GM23338 (cell line): ENCODE measurements around the gene UBE2C. TPM values are rescaled to one million over a fixed set of nuclear protein-coding genes. Genes with fewer than 3 reads are reported as not detected.
A peak's percentile ranks its signal among the peaks of the same experiment; 100 is the strongest.

Experiments used
- ATAC-seq: fragments of 200-7000 bp; cut with Tn5 transposase; 3 replicates; pipeline ENCODE4 v1.9.1; 2020
- DNase-seq: peaks from one replicate; pipeline ENCODE4 v3.0.0-alpha.2; 2015; ENCODE audit warnings: low spot score
- H2AFZ ChIP-seq: fragments of 200-600 bp; sonication (generic); 2 replicates; pipeline ENCODE4 v1.8.0; 2016; ENCODE audit warnings: antibody characterized with exemption, mild to moderate bottlenecking, moderate library complexity
- H3F3A ChIP-seq: fragments of 200-600 bp; sonication (generic); replicated peaks from 2 replicates; pipeline ENCODE4 v1.8.0; 2017; ENCODE audit warnings: antibody characterized with exemption, mixed run types, low read depth
- H3K27ac ChIP-seq: fragments of 200-600 bp; sonication (generic); 2 replicates; pipeline ENCODE4 v1.6.1; 2016; ENCODE audit warnings: low read depth
- H3K27me3 ChIP-seq: fragments of 200-600 bp; sonication (generic); 2 replicates; pipeline ENCODE4 v1.8.0; 2016; ENCODE audit warnings: mild to moderate bottlenecking, mixed run types, moderate library complexity; ENCODE audit not compliant: insufficient read depth
- H3K36me3 ChIP-seq: fragments of 200-600 bp; sonication (generic); 2 replicates; pipeline ENCODE4 v1.8.0; 2016; ENCODE audit warnings: mild to moderate bottlenecking; ENCODE audit not compliant: insufficient read depth
- H3K4me1 ChIP-seq: fragments of 200-600 bp; sonication (generic); 2 replicates; pipeline ENCODE4 v1.8.0; 2016; ENCODE audit warnings: mild to moderate bottlenecking, moderate library complexity; ENCODE audit not compliant: insufficient read depth
- H3K4me2 ChIP-seq: fragments of 200-600 bp; sonication (generic); 2 replicates; pipeline ENCODE4 v1.7.1; 2017; ENCODE audit warnings: mixed run types
- H3K4me3 ChIP-seq: fragments of 200-600 bp; sonication (generic); 2 replicates; pipeline ENCODE4 v1.6.1; 2016; ENCODE audit warnings: mixed run types
- H3K79me2 ChIP-seq: fragments of 200-600 bp; sonication (generic); replicated peaks from 2 replicates; pipeline ENCODE4 v1.8.0; 2017; ENCODE audit warnings: mild to moderate bottlenecking; ENCODE audit not compliant: insufficient read depth
- H3K9me2 ChIP-seq: fragments of 200-600 bp; sonication (generic); 2 replicates; pipeline ENCODE4 v1.8.0; 2017; ENCODE audit not compliant: insufficient read depth
- H4K20me1 ChIP-seq: fragments of 200-600 bp; sonication (generic); replicated peaks from 2 replicates; pipeline ENCODE4 v1.8.0; 2017; ENCODE audit warnings: mild to moderate bottlenecking; ENCODE audit not compliant: insufficient read depth
- H3K27ac Mint-ChIP-seq: 2 replicates; pipeline ENCODE4 v1.8.0; 2020; ENCODE audit warnings: inconsistent platforms, mild to moderate bottlenecking, moderate library complexity, mixed read lengths
- H3K27me3 Mint-ChIP-seq: 3 replicates; pipeline ENCODE4 v1.8.0; 2022; ENCODE audit warnings: low read depth, mild to moderate bottlenecking, moderate library complexity, mixed read lengths, inconsistent platforms; ENCODE audit not compliant: insufficient read depth, poor library complexity
- H3K36me3 Mint-ChIP-seq: 3 replicates; pipeline ENCODE4 v1.8.0; 2021; ENCODE audit warnings: low read depth, mild to moderate bottlenecking, inconsistent platforms, moderate library complexity, mixed read lengths
- H3K4me1 Mint-ChIP-seq: 3 replicates; pipeline ENCODE4 v1.8.0; 2020; ENCODE audit warnings: mild to moderate bottlenecking, inconsistent platforms, mixed read lengths
- H3K4me3 Mint-ChIP-seq: 3 replicates; pipeline ENCODE4 v1.8.0; 2021; ENCODE audit warnings: moderate library complexity, mild to moderate bottlenecking, inconsistent platforms, mixed read lengths
- H3K9me3 Mint-ChIP-seq: 3 replicates; pipeline ENCODE4 v1.8.0; 2020; ENCODE audit warnings: moderate library complexity, mild to moderate bottlenecking, inconsistent platforms, mixed read lengths
- CREB1 ChIP-seq: fragments of 250-450 bp; sonication (Bioruptor Pico); IDR thresholded peaks from 2 replicates; pipeline ENCODE4 v1.5.0; 2020; ENCODE audit warnings: low read depth, mild to moderate bottlenecking, moderate library complexity
- CTCF ChIP-seq, 2 experiments: fragments of 200-600 bp in 1 of 2; sonication (generic) in 1 of 2; conservative IDR thresholded peaks; 2 replicates each; pipeline versions ENCODE4 v1.5.1 to v1.6.1; 2016 to 2017; ENCODE audit warnings: antibody characterized with exemption in 2 of 2, low read depth in 2 of 2, mild to moderate bottlenecking in 2 of 2, moderate library complexity in 1 of 2
- ETS1 ChIP-seq: IDR thresholded peaks from 2 replicates; pipeline ENCODE4 v1.6.1; 2016; ENCODE audit warnings: antibody characterized with exemption
- EZH2 ChIP-seq: fragments of 200-600 bp; sonication (generic); IDR thresholded peaks from one replicate; pipeline ENCODE4 v1.8.0; 2017; ENCODE audit warnings: antibody characterized with exemption, mild to moderate bottlenecking, low read depth; ENCODE audit not compliant: unreplicated experiment
- EZH2phosphoT487 ChIP-seq: fragments of 200-600 bp; sonication (generic); IDR thresholded peaks from one replicate; pipeline ENCODE4 v1.8.1; 2018; ENCODE audit warnings: antibody characterized with exemption; ENCODE audit not compliant: unreplicated experiment
- JUNB ChIP-seq: IDR thresholded peaks from one replicate; pipeline ENCODE4 v1.6.1; 2016; ENCODE audit warnings: antibody characterized with exemption; ENCODE audit not compliant: unreplicated experiment
- NANOG ChIP-seq: IDR thresholded peaks from 2 replicates; pipeline ENCODE4 v1.6.1; 2016; ENCODE audit warnings: antibody characterized with exemption, borderline replicate concordance
- POLR2AphosphoS5 ChIP-seq: IDR thresholded peaks from 2 replicates; pipeline ENCODE4 v1.6.1; 2016; ENCODE audit warnings: antibody characterized with exemption, low read depth
- REST ChIP-seq: IDR thresholded peaks from one replicate; pipeline ENCODE4 v1.6.1; 2018; ENCODE audit warnings: antibody characterized with exemption; ENCODE audit not compliant: unreplicated experiment
- STAT1 ChIP-seq: IDR thresholded peaks from one replicate; pipeline ENCODE4 v1.6.1; 2016; ENCODE audit warnings: antibody characterized with exemption; ENCODE audit not compliant: unreplicated experiment
- ZNF114 ChIP-seq: fragments of 250-450 bp; sonication (Bioruptor Pico); IDR thresholded peaks from 2 replicates; pipeline ENCODE4 v1.5.0; 2020; ENCODE audit warnings: mild to moderate bottlenecking, moderate library complexity
- ZNF331 ChIP-seq: fragments of 250-450 bp; sonication (Bioruptor Pico); IDR thresholded peaks from 2 replicates; pipeline ENCODE4 v1.5.0; 2020; ENCODE audit warnings: low read depth, mild to moderate bottlenecking, moderate library complexity
- ZNF462 ChIP-seq: fragments of 250-450 bp; sonication (Bioruptor Pico); IDR thresholded peaks from 2 replicates; pipeline ENCODE4 v1.5.0; 2020; ENCODE audit warnings: mild to moderate bottlenecking, moderate library complexity
- polyA plus RNA-seq: library from polyadenylated mRNA; unstranded; fragments of >200 nt; fragmentation: Nextera tagmentation; extraction: Ambion mirVana; gene quantifications from 2 replicates; pipeline ENCODE4 v1.2.1, GENCODE V29; 2016
- total RNA-seq: library from RNA; depleted of rRNA; stranded (reverse); fragments of >200 nt; shearing (Covaris generic); gene quantifications from 2 replicates; pipeline ENCODE4 v1.2.3, GENCODE V29; 2014

Gene UBE2C
- total and polyA plus RNA-seq, 2 experiments from 2014 or later, result 247 to 698 TPM

GRCh38 chr20:45834797-45835161 is 22.3 kb downstream of the UBE2C start:
- Histone ChIP-seq H3K4me1 (peaks cover 20% of the 10 kb centered on the region; the same call in 1 of the 2 replicates), H3K79me2 (0 out of 2 replicates have a peak, but pooled peaks cover 3% of the 10 kb centered on the region), H3K9me2 (no peaks in the 10 kb centered on the region), H3K27ac (no peak overlapping the region), H3K27me3 (no peaks in the 10 kb centered on the region), H3K4me2 (peak overlapping the region; percentile 85), H3F3A (peaks cover 15% of the 10 kb centered on the region), H2AFZ (no peak overlapping the region), H3K4me3 (peak overlapping the region; percentile 82), H3K36me3 (no peaks in the 10 kb centered on the region), H4K20me1 (peaks cover 13% of the 10 kb centered on the region)
- peaks cover 16% of the 10 kb centered on the region for H3K27me3 Mint-ChIP-seq
- peaks cover 12% of the 10 kb centered on the region for H3K4me1 Mint-ChIP-seq
- H3K27ac Mint-ChIP-seq, result no peak overlapping the region
- TF ChIP-seq POLR2AphosphoS5 (no peak), ZNF114 (no peak), ZNF462 (CRISPR knock-in tag) (no peak), REST (no peak), JUNB (no peak), ZNF331 (no peak), CTCF (conservative IDR thresholded peaks at IDR 0.05; ENCODE audit: low read depth in 2 of 2) (no peak), NANOG (no peak), ETS1 (no peak), STAT1 (no peak), CREB1 (CRISPR knock-in tag) (no peak), EZH2 (no peak), EZH2phosphoT487 (no peak)
- H3K9me3 Mint-ChIP-seq, result no peaks in the 10 kb centered on the region; the same call in 2 of the 3 replicates
- H3K36me3 Mint-ChIP-seq, result peaks cover 14% of the 10 kb centered on the region; the same call in 2 of the 3 replicates
- ATAC-seq, result no peak
- no peak for DNase-seq
- H3K4me3 Mint-ChIP-seq, result peak overlapping the region; percentile 77
